ENCODE measurements around the gene MLN. TPM values are rescaled to one million over a fixed set of nuclear protein-coding genes. Genes with fewer than 3 reads are reported as not detected.

MLN gene
- total RNA-seq, 4 donors from 2014 or later: not detected

- WGBS, 2 donors: 15 to 16% methylated on average over 25 to 32 of the region's 47 CpGs
- no peak for TF ChIP-seq POLR2A (IDR thresholded peaks at IDR 0.05)
- peak in 1 of 3 donors; percentile 67 for TF ChIP-seq CTCF (IDR thresholded peaks at IDR 0.05)
- intact Hi-C loops (cut with DNase I; ENCODE audit: low total_unique reads): loop anchor here (10.0 kb wide), 1 partner anchor 383 kb away; no protein-coding TSS in a partner anchor
- DNase-seq (ENCODE audit: low spot score in 2 of 2): peak; percentile 47 to 94
- H3K4me3 ChIP-seq (ENCODE audit: low read depth, poor library complexity, severe bottlenecking): no peak overlapping the region
Observed at GRCh38 chr6:33771146-33772081, 32.4 kb downstream of the MLN start.

- WGBS, 2 donors: 36 to 71% methylated on average over 3 of the region's 3 CpGs
- H3K4me3 ChIP-seq (ENCODE audit: low read depth, poor library complexity, severe bottlenecking): no peak overlapping the region
- intact Hi-C loops (cut with DNase I; ENCODE audit: low total_unique reads): loop anchor here (10.0 kb wide), 1 partner anchor 384 kb away; no protein-coding TSS in a partner anchor
- no peak for TF ChIP-seq POLR2A (IDR thresholded peaks at IDR 0.05)
- TF ChIP-seq CTCF (IDR thresholded peaks at IDR 0.05): no peak
- no peak for DNase-seq (ENCODE audit: low spot score in 2 of 2)
Observed at GRCh38 chr6:33770833-33771145, 33.0 kb downstream of the MLN start.

GRCh38 chr6:33770124-33770832 lies 33.5 kb downstream of the MLN start:
- DNase-seq (ENCODE audit: low spot score in 2 of 2): no peak
- H3K4me3 ChIP-seq (ENCODE audit: low read depth, poor library complexity, severe bottlenecking): no peak overlapping the region
- TF ChIP-seq CTCF (IDR thresholded peaks at IDR 0.05) (no peak), POLR2A (IDR thresholded peaks at IDR 0.05) (no peak)
- WGBS, 2 donors: 23 to 35% methylated on average over 14 of the region's 14 CpGs
- intact Hi-C loops (cut with DNase I; ENCODE audit: low total_unique reads): loop anchor here (10.0 kb wide), 1 partner anchor 385 kb away; no protein-coding TSS in a partner anchor

- no peak for DNase-seq (ENCODE audit: low spot score in 2 of 2)
- intact Hi-C loops (cut with DNase I; ENCODE audit: low total_unique reads): no loop called here
- H3K4me3 ChIP-seq (ENCODE audit: low read depth, poor library complexity, severe bottlenecking): no peak overlapping the region
- TF ChIP-seq POLR2A (IDR thresholded peaks at IDR 0.05) (no peak), CTCF (IDR thresholded peaks at IDR 0.05) (no peak)
- WGBS, 2 donors: 79 to 84% methylated on average over 10 of the region's 10 CpGs
Observed at GRCh38 chr6:33769248-33769821, 34.5 kb downstream of the MLN start.

- H3K4me3 ChIP-seq (ENCODE audit: low read depth, poor library complexity, severe bottlenecking): no peak overlapping the region
- peak; percentile 69 to 94 for DNase-seq (ENCODE audit: low spot score in 2 of 2)
- TF ChIP-seq CTCF (IDR thresholded peaks at IDR 0.05): peak in 1 of 3 donors; percentile 45
- no peak for TF ChIP-seq POLR2A (IDR thresholded peaks at IDR 0.05)
- 31 to 33% methylated on average over 7 of the region's 7 CpGs for WGBS, 2 donors
- intact Hi-C loops (cut with DNase I; ENCODE audit: low total_unique reads): no loop called here
Observed at GRCh38 chr6:33768644-33769120, 35.1 kb downstream of the MLN start.
